ENCODE data around the gene VPS9D1. TPM values are rescaled to one million over a fixed set of nuclear protein-coding genes. Genes with fewer than 3 reads are reported as not detected.
"Not testable (repeated sequence)": the region's sequence is repeated elsewhere in the genome, so short reads cannot be mapped to it uniquely, and the experiment has no call there.

The VPS9D1 gene
- total and polyA plus RNA-seq, 2 experiments from 2014 or later, result 2.1 to 2.2 TPM

- Mint-ChIP-seq H3K9me3 (peaks cover 24% of the 10 kb centered on the region), H3K36me3 (ENCODE audit: low read depth) (peaks cover 58% of the 10 kb centered on the region)
- H3K4me1 Mint-ChIP-seq; H3K27me3 Mint-ChIP-seq (ENCODE audit: insufficient read depth, low read depth, poor library complexity); H3K27me3 ChIP-seq (ENCODE audit: insufficient read depth); H3K27ac ChIP-seq (ENCODE audit: low read depth); ATAC-seq; H3K4me1 ChIP-seq (ENCODE audit: insufficient read depth); H3K79me2 ChIP-seq (replicated peaks; ENCODE audit: insufficient read depth); H3K4me2 ChIP-seq; H3K9me2 ChIP-seq (ENCODE audit: insufficient read depth); H3F3A ChIP-seq (replicated peaks; ENCODE audit: low read depth); H3K27ac Mint-ChIP-seq; H3K4me3 ChIP-seq; H3K4me3 Mint-ChIP-seq; H4K20me1 ChIP-seq (replicated peaks; ENCODE audit: insufficient read depth); H3K36me3 ChIP-seq (ENCODE audit: insufficient read depth); H2AFZ ChIP-seq: not testable (repeated sequence)
- peak; percentile 23 to 61; a peak in 3 of 4 replicates for TF ChIP-seq CTCF (conservative IDR thresholded peaks at IDR 0.05; ENCODE audit: low read depth in 2 of 2)
- peak; percentile 49 for DNase-seq (ENCODE audit: low spot score)
Measured at GRCh38 chr16:89667000-89667399, 53.7 kb downstream of the VPS9D1 start.

- H3K36me3 Mint-ChIP-seq (ENCODE audit: low read depth), result peaks cover 74% of the 10 kb centered on the region
- not testable (repeated sequence) for H4K20me1 ChIP-seq (replicated peaks; ENCODE audit: insufficient read depth); H3K4me1 ChIP-seq (ENCODE audit: insufficient read depth); H2AFZ ChIP-seq; H3K27ac ChIP-seq (ENCODE audit: low read depth); H3K4me2 ChIP-seq; H3K4me3 Mint-ChIP-seq; H3K4me3 ChIP-seq; H3K27me3 ChIP-seq (ENCODE audit: insufficient read depth); DNase-seq (ENCODE audit: low spot score); H3K27me3 Mint-ChIP-seq (ENCODE audit: insufficient read depth, low read depth, poor library complexity); H3K4me1 Mint-ChIP-seq; H3K27ac Mint-ChIP-seq; H3K9me2 ChIP-seq (ENCODE audit: insufficient read depth); H3K79me2 ChIP-seq (replicated peaks; ENCODE audit: insufficient read depth); H3F3A ChIP-seq (replicated peaks; ENCODE audit: low read depth); ATAC-seq
- H3K36me3 ChIP-seq (ENCODE audit: insufficient read depth), result peaks cover 12% of the 10 kb centered on the region
- H3K9me3 Mint-ChIP-seq, result peaks cover 23% of the 10 kb centered on the region
Measured at GRCh38 chr16:89664238-89664637, 56.5 kb downstream of the VPS9D1 start.

DNA sequence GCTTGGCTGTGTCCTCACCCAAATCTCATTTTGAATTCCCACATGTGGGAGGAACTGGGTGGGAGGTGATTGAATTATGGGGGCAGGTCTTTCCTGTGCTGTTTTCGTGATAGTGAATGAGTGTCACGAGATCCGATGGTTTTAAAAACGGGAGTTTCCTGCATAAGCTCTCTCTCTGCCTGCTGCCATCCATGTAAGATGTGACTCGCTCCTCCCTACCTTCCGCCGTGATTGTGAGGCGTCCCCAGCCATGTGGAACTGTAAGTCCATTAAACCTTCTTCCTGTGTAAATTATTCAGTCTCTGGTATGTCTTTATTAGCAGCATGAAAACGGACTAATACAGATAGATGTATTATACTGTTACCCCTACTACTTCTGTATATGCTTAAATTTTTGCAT, 59.5 kb downstream of the VPS9D1 start:
- Mint-ChIP-seq H3K36me3 (ENCODE audit: low read depth) (peaks cover 71% of the 10 kb centered on the region), H3K27ac (no peak overlapping the region), H3K4me3 (no peak overlapping the region; the same call in 2 of the 3 replicates)

DNA sequence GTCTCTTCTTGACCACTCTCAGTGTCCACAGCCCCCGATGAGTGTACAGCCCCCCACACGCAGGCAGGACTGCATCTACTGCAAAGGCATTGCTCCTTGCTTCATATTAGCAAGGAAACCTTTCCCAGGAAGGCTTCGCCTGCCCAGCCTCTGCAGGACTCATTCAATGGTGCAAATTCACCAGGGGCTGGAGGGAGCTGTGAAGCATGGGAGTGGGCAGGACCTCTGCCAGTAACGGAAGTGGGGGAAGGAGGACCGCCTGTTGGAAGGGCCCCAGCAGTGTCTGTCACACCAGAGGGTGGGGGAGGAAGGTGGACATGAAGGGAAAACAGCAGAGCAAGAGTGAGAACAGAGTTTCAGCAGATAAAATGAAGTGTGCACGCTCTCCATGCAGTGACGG, 60.6 kb downstream of the VPS9D1 start:
- Histone ChIP-seq H3K4me3 (no peak overlapping the region), H3K27ac (ENCODE audit: low read depth) (no peak overlapping the region), H3K36me3 (ENCODE audit: insufficient read depth) (peaks cover 12% of the 10 kb centered on the region), H3K79me2 (replicated peaks; ENCODE audit: insufficient read depth) (peaks cover 37% of the 10 kb centered on the region), H3K4me2 (no peak overlapping the region), H3K4me1 (ENCODE audit: insufficient read depth) (peaks cover 7% of the 10 kb centered on the region; the same call in 1 of the 2 replicates), H3K9me2 (ENCODE audit: insufficient read depth) (no peaks in the 10 kb centered on the region), H3F3A (replicated peaks; ENCODE audit: low read depth) (no peaks in the 10 kb centered on the region), H4K20me1 (replicated peaks; ENCODE audit: insufficient read depth) (0 out of 2 replicates have a peak, but pooled peaks cover 4% of the 10 kb centered on the region), H2AFZ (no peak overlapping the region), H3K27me3 (ENCODE audit: insufficient read depth) (no peaks in the 10 kb centered on the region)
- no peak overlapping the region for H3K27ac Mint-ChIP-seq
- H3K27me3 Mint-ChIP-seq (ENCODE audit: insufficient read depth, low read depth, poor library complexity), result peaks cover 9% of the 10 kb centered on the region
- H3K4me3 Mint-ChIP-seq, result no peak overlapping the region
- no peak for ATAC-seq
- H3K4me1 Mint-ChIP-seq, result peaks cover 8% of the 10 kb centered on the region
- DNase-seq (ENCODE audit: low spot score), result no peak
- peaks cover 60% of the 10 kb centered on the region for H3K36me3 Mint-ChIP-seq (ENCODE audit: low read depth)
- peaks cover 6% of the 10 kb centered on the region; the same call in 2 of the 3 replicates for H3K9me3 Mint-ChIP-seq
- TF ChIP-seq CREB1 (CRISPR knock-in tag; IDR thresholded peaks at IDR 0.05; ENCODE audit: low read depth), result no peak
- TF ChIP-seq, protein P1, sequence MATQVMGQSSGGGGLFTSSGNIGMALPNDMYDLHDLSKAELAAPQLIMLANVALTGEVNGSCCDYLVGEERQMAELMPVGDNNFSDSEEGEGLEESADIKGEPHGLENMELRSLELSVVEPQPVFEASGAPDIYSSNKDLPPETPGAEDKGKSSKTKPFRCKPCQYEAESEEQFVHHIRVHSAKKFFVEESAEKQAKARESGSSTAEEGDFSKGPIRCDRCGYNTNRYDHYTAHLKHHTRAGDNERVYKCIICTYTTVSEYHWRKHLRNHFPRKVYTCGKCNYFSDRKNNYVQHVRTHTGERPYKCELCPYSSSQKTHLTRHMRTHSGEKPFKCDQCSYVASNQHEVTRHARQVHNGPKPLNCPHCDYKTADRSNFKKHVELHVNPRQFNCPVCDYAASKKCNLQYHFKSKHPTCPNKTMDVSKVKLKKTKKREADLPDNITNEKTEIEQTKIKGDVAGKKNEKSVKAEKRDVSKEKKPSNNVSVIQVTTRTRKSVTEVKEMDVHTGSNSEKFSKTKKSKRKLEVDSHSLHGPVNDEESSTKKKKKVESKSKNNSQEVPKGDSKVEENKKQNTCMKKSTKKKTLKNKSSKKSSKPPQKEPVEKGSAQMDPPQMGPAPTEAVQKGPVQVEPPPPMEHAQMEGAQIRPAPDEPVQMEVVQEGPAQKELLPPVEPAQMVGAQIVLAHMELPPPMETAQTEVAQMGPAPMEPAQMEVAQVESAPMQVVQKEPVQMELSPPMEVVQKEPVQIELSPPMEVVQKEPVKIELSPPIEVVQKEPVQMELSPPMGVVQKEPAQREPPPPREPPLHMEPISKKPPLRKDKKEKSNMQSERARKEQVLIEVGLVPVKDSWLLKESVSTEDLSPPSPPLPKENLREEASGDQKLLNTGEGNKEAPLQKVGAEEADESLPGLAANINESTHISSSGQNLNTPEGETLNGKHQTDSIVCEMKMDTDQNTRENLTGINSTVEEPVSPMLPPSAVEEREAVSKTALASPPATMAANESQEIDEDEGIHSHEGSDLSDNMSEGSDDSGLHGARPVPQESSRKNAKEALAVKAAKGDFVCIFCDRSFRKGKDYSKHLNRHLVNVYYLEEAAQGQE (IDR thresholded peaks at IDR 0.05; ENCODE audit: unreplicated experiment), result no peak
- TF ChIP-seq EZH2 (IDR thresholded peaks at IDR 0.05; ENCODE audit: low read depth, unreplicated experiment), result no peak
- no peak for TF ChIP-seq CTCF (conservative IDR thresholded peaks at IDR 0.05; ENCODE audit: low read depth in 2 of 2)
- no peak for TF ChIP-seq ZNF331 (CRISPR knock-in tag; IDR thresholded peaks at IDR 0.05; ENCODE audit: low read depth)
- TF ChIP-seq POLR2AphosphoS5 (IDR thresholded peaks at IDR 0.05; ENCODE audit: low read depth), result no peak

More for the DNA sequence above, 59.5 kb downstream of the VPS9D1 start:
- Mint-ChIP-seq H3K27me3 (ENCODE audit: insufficient read depth, low read depth, poor library complexity) (peaks cover 8% of the 10 kb centered on the region), H3K4me1 (peaks cover 8% of the 10 kb centered on the region), H3K9me3 (peaks cover 15% of the 10 kb centered on the region)
- H3F3A ChIP-seq (replicated peaks; ENCODE audit: low read depth), result no peaks in the 10 kb centered on the region
- H3K36me3 ChIP-seq (ENCODE audit: insufficient read depth), result peaks cover 12% of the 10 kb centered on the region
- TF ChIP-seq JUNB (IDR thresholded peaks at IDR 0.05; ENCODE audit: unreplicated experiment) (no peak), POLR2AphosphoS5 (IDR thresholded peaks at IDR 0.05; ENCODE audit: low read depth) (no peak)
- no peak for DNase-seq (ENCODE audit: low spot score)
- ATAC-seq, result no peak
- H2AFZ ChIP-seq, result no peak overlapping the region
- H3K4me1 ChIP-seq (ENCODE audit: insufficient read depth), result peaks cover 7% of the 10 kb centered on the region; the same call in 1 of the 2 replicates
- H3K9me2 ChIP-seq (ENCODE audit: insufficient read depth), result no peaks in the 10 kb centered on the region
- no peak overlapping the region for H3K4me2 ChIP-seq
- peaks cover 26% of the 10 kb centered on the region for H3K79me2 ChIP-seq (replicated peaks; ENCODE audit: insufficient read depth)
- 0 out of 2 replicates have a peak, but pooled peaks cover 4% of the 10 kb centered on the region for H4K20me1 ChIP-seq (replicated peaks; ENCODE audit: insufficient read depth)
- H3K27ac ChIP-seq (ENCODE audit: low read depth), result no peak overlapping the region
- no peaks in the 10 kb centered on the region for H3K27me3 ChIP-seq (ENCODE audit: insufficient read depth)
- H3K4me3 ChIP-seq, result no peak overlapping the region

Data from GM23338 (cell line).